Endometrial microvascular endothelial cells (primary cell): ENCODE results near the gene FOXP1. TPM values are rescaled to one million over a fixed set of nuclear protein-coding genes. Genes with fewer than 3 reads are reported as not detected.

Source experiments
- in situ Hi-C: cut with HindIII; loops from 2 replicates; pipeline ENCODE4 v1.10.0; 2017; ENCODE audit warnings: low sequenced_read_pairs, low pct_unique_long_range_greater_than_20kb; ENCODE audit errors: inconsistent ontology term
- total RNA-seq: library from RNA; depleted of rRNA; stranded (reverse); fragments of >200 nt; gene quantifications from one replicate; pipeline ENCODE4 v1.2.3, GENCODE V29; 2015; ENCODE audit errors: inconsistent ontology term

FOXP1 gene
- total RNA-seq, 1 donor from 2014 or later, result 37.2 TPM

DNA sequence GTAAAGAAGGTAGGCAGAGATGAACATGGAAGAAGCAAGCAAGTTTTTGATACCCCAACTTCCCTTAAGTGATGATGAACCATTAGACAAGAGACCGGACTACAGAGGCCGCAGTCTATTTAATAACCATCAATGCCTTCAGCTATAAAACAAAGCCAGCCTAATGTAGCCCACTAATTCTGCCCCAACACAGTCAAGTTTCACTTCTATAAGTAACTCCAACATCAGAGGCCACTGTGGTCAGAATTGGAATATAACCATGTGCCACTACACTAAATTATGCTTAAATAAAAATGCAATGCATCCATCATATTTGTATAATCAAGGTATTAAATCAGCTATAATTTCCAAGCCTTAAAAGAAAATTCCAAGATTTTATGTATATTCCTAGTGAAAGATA lies 234.7 kb downstream of the FOXP1 start:
- in situ Hi-C loops, result no loop called here

DNA sequence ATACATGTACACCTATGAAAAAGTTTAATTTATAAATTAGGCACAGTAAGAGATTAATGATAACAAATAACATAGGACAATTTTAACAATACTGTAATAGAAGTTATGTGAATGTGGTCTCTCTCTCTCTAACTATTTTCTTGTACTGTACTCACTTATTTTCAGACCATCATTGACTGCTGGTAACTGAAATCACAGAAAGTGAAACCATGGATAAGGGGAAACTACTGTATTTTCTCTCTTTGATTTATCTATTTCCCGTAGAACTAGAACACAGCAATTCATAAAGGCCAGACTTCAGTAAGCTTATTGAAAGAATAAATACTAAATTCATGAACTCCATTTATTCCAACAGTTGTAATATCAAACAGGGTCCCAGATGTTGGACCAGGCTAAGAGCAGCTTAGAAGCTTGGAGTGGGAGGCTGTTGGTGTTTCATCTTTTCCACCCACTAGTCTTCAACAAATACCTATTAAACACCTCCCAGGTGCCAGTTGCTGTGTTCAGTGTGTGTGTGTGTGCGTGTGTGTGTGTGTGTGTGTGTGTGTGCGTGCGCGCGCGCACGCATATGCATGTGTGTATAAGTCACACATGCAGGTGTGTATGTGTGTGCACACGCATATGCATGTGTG lies 235.4 kb downstream of the FOXP1 start:
- in situ Hi-C loops, result no loop called here

DNA sequence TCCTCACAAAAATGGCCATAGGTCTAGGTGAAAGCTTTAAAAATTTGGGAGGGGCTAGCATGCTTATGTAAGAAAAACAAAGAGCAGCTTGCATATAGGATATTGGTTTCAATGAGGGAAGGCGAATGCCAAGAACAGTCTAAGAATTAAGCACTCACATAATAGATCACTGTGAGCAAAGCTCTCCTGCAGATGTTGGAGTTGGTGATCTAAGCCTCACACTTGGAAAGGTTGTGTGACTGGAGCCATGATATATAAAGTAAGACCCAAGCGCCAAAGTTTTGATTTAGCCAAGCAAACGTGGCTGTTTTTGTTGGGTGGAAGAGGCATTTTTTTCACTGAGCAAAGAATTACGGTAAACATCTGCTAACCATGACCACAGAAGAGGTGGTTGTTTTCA lies 237.5 kb downstream of the FOXP1 start:
- in situ Hi-C loops, result no loop called here

DNA sequence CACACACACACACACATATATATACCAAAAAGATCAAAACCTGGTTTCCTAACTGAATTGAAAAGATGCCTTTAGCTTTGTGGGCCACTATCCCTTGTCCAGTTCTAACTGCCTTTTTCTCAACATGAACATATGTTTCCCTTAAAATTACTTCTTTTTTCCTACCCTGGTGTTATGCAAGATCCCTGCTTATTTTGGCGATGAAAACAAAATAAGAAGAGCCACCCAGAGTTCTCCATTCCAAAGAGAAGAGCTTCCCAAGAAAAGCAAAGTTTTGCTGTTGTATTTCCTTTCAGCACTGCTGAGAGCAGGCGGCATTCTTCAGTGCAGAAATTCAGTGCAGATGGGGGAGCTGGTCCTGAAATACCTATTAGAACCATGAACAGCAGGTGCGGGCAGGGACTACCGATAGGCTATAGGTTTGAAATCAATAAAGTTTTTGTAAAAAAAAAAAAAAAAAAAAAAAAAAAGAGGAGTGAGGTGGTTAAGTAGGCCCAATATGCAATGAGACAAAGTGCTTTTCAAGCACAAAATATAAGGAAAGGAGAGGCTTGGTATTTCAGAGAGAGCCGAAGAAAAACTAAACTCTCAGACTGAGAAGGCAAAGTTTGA lies 238.0 kb downstream of the FOXP1 start:
- in situ Hi-C loops, result no loop called here

DNA sequence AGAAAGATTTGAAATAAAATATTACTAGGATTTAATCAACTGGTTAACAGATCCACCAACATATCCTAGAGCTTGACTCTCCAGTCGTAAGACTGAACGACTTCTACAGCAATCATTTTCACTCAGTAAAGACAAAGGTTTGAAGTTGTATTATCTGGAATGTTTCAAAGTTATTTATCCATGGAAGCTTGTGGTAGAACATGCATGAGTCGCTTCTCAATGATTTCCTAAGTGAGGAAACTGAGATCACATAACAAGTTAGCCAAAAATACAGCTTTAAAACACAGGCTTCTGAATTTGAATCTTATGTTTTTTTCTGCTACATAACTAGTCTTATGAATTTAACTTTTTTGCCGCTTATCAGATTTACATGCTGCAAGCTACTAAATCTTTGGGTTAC lies 241.8 kb downstream of the FOXP1 start:
- in situ Hi-C loops, result no loop called here

DNA sequence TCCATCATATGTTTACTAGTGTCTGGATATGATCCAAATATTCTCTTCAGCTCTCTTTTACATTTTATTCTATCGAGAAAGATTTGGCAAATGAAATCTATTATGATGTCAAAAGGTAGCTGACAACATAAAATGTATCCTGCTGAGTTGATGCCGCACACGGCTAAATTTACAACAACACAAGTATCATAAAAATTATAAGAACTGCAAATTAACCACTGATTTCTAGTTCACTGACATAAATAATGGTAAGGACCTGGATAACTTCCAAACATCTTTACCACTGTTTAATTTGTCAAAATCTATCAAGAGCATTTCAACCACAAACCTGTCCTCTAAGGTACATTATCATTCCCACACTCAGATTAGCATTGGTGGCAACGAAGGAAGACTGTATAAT lies 244.5 kb downstream of the FOXP1 start:
- in situ Hi-C loops, result no loop called here

DNA sequence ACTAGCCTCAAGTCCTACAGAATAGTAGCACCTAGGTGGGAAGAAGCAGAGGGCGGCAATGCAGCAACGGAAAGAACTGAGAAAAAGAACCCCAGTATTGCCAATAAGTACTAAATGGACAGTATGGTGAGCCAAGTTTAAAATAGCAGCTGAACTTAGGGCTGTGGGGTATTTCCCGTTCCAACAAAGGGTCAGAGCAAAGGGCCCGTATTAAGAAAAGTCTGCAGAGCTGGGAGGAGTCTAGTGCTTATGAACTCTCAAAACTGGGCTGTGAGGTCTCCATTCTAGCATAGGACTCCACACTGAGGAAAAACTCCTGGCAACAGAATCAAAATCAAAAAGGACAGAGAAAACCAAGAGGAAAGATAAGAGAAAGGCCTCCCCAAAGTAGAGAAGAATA lies 250.7 kb downstream of the FOXP1 start:
- in situ Hi-C loops, result no loop called here

DNA sequence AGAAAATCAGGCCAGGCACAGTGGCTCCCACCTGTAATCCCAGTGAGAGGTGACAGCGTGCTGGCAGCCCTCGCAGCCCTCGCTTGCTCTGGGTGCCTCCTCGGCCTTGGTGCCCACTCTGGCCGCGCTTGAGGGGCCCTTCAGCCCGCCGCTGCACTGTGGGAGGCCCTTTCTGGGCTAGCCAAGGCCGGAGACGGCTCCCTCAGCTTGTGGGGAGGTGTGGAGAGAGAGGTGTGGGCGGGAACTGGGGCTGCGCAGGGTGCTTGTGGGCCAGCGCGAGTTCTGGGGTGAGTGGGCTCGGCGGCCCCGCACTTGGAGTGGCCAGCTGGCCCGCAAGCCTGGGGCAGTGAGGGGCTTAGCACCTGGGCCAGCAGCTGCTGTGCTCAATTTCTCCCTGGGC lies 252.6 kb downstream of the FOXP1 start:
- in situ Hi-C loops, result no loop called here

DNA sequence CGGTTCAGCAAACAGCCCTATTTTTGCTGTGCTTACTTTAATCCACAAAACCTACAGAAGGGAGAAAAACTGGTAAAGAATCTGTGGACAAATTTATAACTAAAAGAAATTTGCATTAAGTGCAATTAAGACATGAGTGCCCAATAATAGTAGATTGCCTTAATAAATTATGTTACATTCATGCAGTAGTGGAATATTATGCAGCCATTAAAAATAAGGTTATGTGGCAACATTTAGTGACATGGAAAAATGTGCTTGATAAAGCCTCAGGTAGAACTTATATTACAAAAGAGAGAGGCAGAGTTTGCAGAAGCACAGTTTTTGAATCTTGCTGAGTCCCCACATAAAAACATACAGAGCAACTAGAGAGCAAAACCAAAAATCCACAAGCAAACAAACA lies 253.0 kb downstream of the FOXP1 start:
- in situ Hi-C loops, result no loop called here

DNA sequence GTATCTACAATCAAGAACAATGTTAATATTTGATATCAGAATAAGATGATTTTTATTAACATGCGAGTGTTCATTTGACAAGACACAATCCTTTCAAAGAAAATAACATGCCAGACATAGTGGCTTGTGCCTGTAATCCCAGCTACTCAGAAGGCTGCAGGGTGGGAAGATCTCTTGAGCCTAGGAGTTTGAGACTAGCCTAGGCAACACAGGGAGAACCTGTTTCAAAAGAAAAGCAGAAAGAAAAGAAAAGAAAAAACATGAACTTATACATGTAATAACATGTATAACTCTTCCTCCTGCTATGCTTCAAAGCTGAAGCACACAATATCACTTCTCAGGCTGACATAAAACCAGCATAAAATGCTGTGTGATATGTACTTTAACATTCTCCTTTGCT lies 253.7 kb downstream of the FOXP1 start:
- in situ Hi-C loops, result no loop called here

DNA sequence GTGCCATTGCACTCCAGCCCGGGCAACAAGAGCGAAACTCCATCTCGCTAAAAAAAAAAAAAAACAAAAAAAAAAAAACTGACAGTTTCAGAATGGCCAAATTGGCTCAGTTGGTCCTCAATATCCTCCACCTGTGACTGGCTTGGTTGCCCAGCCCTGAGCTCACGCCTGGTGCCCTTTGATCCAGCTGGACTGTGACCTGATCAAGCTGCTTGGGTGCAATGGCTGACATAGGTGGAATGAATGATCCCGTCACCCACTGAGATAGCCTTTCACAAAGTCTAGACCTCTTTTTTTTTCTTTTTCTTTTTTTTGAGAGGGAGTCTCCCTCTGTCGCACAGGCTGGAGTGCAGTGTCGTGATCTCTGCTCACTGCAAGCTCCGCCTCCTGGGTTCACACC lies 254.6 kb downstream of the FOXP1 start:
- in situ Hi-C loops, result no loop called here

DNA sequence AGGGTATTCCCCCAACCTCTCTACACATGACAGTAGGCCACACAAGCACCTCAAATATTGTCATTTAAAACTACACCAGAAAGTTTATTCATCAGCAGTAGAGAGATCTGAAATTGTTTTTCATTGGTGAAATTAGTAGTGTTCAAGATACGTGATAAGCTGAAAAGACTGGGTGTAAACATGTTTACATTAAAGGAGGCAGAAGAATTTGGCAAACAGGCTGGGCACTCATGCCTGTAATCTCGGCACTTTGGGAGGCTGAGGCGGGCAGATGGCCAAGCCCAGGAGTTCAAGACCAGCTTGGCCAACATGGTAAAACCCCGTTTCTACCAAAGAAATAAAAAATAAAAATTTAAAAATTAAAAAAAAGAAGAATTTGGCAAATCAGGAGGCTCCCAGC lies 255.6 kb downstream of the FOXP1 start:
- in situ Hi-C loops, result no loop called here

DNA sequence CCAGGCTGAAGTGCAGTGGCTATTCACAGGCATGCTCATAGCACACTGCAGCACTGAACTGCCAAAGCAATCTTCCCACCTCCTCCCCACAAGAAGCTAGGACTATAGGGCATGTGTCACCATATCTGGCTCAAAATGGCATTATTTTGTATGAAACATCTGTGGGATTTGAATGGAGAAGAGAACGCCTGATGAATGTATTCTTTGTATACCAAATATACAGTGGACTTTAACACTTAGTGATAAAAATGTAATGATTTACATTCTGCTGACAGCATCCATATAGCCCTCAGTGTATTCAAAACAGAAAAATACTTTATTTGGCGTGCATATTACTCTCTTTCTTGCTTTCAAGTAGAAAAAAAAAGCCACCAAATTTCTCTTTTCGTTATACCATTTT lies 257.8 kb downstream of the FOXP1 start:
- in situ Hi-C loops, result no loop called here

DNA sequence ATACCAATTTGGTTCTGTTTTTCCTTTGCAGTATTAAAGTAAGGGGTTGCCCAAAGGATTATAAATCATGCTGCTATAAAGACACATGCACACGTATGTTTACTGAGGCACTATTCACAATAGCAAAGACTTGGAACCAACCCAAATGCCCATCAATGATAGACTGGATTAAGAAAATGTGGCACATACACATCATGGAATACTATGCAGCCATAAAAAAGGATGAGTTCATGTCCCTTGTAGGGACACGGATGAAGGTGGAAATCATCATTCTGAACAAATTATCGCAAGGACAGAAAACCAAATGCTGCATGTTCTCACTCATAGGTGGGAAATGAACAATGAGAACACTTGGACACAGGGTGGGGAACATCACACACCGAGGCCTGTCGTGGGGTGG lies 259.3 kb downstream of the FOXP1 start:
- in situ Hi-C loops, result loop anchor here (25.0 kb wide), 1 partner anchor 263 kb away; the partner anchor contains the start of gene FOXP1

DNA sequence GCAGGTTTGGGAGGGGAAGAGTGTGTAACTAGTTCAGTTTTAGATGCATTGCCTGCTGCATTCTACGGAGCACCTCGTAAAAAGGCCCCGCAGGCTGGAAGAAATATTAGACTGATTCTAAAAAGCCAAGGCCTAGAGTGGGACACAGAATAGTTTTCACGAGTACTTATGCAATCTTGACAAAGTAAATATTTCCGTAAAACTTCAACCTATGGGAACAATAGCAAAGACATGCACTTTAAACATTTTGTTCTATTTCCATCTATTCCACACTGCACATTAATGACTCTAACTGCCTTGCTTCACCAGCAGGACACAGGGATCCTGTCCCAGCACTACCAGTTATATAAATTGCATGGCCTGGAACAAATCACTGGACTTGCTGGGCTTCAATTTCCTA lies 260.0 kb downstream of the FOXP1 start:
- in situ Hi-C loops, result loop anchor here (25.0 kb wide), 1 partner anchor 264 kb away; the partner anchor contains the start of gene FOXP1

DNA sequence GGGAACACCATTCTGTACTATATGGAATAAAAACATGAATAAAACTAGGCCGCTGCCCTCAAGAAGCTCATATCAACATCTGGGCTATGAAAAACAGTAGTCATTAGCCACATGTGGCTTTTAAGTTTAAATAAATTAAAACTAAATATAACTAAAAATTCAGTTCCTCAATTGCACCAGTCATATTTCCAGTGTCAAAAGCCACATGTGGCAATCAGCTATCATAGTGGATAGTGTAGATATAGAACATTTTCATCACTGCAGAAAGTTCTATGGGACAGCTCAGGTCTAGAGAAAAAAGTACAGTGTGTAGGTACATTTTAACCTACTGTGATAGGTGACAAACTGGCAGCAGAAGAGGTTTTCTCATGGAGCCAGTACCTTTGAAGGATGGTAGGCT lies 261.4 kb downstream of the FOXP1 start:
- in situ Hi-C loops, result loop anchor here (25.0 kb wide), 1 partner anchor 265 kb away; the partner anchor contains the start of gene FOXP1

DNA sequence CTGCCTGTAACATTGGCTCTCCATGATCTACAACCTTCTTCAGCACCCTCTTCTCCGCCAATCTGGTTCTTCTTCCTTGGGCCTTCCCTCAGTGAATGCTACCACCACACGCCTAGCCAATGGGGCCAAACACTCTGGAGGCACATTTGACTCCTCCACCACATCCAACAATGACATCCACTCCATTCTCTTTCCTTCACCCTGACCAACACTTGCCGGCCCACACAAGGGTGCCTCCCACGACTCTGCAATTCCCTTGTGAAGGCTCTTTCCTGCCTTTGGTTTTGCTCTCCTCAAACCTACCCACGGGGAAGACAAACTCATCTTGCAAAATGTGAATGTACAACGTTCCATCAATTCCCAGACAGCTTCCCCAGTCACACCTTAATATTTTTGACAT lies 263.8 kb downstream of the FOXP1 start:
- in situ Hi-C loops, result loop anchor here (25.0 kb wide), 1 partner anchor 268 kb away; the partner anchor contains the start of gene FOXP1

DNA sequence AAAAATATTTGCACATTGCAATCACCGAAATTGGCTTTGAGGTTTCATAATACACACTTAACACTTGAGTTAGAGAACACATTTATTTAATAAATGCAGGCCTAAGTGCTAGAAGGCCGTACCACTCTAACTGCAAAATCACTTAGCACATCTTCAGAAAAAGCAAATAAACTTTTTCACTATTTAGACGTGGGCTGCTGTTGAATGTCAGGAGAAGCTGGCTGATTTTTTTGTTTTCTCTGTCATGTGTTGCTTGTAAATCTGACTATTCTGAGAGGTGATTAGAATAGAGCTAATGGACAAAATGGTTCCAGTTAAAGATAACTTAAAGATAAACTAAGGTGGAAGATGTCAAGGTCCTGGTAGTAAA lies 265.1 kb downstream of the FOXP1 start:
- in situ Hi-C loops, result loop anchor here (25.0 kb wide), 1 partner anchor 269 kb away; the partner anchor contains the start of gene FOXP1

DNA sequence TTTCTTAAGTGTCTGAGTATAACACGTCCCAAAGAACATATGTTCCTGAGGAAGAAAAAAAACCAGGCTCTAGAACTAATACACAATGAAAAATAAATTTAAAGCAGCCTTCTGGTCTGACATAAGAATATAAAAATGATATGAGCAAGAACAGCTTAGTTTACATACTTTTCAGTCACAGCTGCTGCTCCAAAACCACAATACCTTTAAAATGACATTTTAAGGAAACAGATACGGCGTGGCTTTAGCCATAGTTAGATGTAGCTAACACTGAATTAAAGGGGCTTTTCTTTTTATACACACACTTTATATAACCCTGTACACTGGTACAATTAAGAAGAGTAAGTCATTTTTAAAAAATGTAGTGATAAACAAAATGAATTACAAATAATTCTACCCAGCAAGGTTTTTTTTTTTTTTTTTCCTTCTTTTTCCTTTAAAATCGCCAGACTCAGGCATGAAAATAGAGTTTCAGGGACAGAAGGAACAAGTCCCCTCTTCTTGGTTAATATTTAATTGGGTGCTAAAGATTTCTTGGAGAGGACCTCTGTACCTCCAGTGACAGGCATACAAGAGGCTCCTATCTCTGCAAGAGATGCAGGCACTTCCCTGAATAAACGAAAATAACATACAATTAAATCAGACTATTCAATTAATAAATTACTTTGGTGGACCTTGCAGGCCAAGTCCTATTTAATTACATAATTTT lies 265.6 kb downstream of the FOXP1 start:
- in situ Hi-C loops, result loop anchor here (25.0 kb wide), 1 partner anchor 269 kb away; the partner anchor contains the start of gene FOXP1

DNA sequence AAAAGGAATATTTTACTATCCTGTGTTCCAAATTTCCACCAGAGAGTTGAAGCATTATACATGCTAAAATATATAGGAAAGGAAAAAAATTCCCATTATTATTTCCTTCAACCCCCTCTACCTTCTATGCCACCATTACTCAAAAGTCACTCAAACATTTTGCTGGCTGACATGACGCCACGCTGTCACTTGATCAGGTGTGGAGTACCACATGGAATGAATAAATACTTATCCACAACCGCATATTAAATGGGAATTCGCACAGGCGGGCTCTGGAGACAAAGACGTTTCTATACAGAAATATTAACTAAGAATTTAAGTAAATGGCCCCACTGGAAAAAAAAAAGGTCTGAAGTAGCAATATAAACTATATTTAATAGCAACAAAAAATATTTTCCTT lies 266.4 kb downstream of the FOXP1 start:
- in situ Hi-C loops, result loop anchor here (25.0 kb wide), 1 partner anchor 270 kb away; the partner anchor contains the start of gene FOXP1
